AG04449 (cell line): ENCODE data around the gene CD6.

Source experiments
- CTCF ChIA-PET: fragments of 350-600 bp; formaldehyde crosslinking; extraction: SDS; loops from one replicate; lab custom pipeline; 2021; ENCODE audit warnings: antibody characterized with exemption; lab: Yijun Ruan, JAX
- POLR2A ChIA-PET: fragments of 400-600, 350-600 bp; formaldehyde crosslinking; extraction: SDS; loops from one replicate; lab custom pipeline; 2020; ENCODE audit warnings: antibody characterized with exemption, inconsistent platforms; lab: Yijun Ruan, JAX
- DNase-seq: peaks from one replicate; pipeline ENCODE4 v3.0.0-alpha.2; 2010; ENCODE audit warnings: low read depth, low spot score
- H3K4me3 ChIP-seq: 2 replicates; pipeline ENCODE4 v1.5.1; 2011; ENCODE audit warnings: low read depth, mild to moderate bottlenecking, control low read depth, low read length
- TF ChIP-seq, protein P1 (sequence below): IDR thresholded peaks from one replicate; pipeline ENCODE4 v1.5.1; 2011; ENCODE audit warnings: mild to moderate bottlenecking, moderate library complexity, low read length, control low read depth, inconsistent platforms; ENCODE audit not compliant: insufficient read depth; ENCODE audit errors: missing control alignments

Gene CD6

GRCh38 chr11:60933416-60934123, 37.9 kb upstream of the CD6 start:
- ChIA-PET CTCF (no interaction called here), POLR2A (no interaction called here)
- H3K4me3 ChIP-seq: no peak overlapping the region
- TF ChIP-seq, protein P1, sequence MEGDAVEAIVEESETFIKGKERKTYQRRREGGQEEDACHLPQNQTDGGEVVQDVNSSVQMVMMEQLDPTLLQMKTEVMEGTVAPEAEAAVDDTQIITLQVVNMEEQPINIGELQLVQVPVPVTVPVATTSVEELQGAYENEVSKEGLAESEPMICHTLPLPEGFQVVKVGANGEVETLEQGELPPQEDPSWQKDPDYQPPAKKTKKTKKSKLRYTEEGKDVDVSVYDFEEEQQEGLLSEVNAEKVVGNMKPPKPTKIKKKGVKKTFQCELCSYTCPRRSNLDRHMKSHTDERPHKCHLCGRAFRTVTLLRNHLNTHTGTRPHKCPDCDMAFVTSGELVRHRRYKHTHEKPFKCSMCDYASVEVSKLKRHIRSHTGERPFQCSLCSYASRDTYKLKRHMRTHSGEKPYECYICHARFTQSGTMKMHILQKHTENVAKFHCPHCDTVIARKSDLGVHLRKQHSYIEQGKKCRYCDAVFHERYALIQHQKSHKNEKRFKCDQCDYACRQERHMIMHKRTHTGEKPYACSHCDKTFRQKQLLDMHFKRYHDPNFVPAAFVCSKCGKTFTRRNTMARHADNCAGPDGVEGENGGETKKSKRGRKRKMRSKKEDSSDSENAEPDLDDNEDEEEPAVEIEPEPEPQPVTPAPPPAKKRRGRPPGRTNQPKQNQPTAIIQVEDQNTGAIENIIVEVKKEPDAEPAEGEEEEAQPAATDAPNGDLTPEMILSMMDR: no peak
- no peak for DNase-seq

GRCh38 chr11:60934124-60934789, 37.2 kb upstream of the CD6 start:
- ChIA-PET POLR2A (no interaction called here), CTCF (no interaction called here)
- H3K4me3 ChIP-seq: no peak overlapping the region
- TF ChIP-seq, protein P1: no peak
- DNase-seq: no peak

DNA sequence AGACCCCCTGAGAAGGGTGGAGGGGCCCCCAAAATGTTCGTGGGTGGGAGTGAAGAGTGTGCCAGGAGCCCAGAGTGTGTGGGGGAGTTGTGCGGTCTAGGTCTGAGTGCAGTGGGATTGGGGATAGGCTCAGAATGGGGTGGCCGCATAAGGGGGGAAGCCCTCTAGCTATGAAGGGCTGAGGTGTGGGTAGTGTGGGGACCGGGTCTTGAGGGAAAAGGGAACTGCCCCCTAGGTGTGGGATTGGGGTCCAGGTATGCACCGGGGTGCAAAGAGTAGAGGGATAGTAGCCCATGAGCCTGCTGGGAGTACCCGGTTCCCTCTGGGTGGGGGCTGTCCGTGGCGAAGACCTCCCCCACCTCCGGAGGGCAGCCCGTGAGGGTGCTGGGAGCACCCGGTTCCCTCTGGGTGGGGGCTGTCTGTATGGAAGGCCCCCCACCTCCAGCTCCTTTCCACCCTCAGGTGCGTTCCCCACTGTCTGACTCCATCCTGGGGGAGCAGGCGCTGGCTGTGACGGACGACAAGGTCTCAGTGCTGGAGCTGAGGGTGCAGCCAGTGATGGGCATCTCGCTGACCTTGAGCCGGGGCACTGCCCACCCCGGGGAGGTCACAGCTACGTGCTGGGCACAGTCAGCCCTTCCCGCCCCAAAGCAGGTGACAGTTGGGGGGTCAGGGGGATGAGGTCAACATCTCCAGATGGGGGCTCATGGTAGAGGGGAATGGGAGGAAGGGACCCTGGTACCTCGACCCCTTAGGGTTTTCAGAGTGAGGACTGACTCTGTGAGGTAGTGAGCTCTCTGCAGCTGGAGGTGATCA, 36.5 kb upstream of the CD6 start:
- DNase-seq: no peak
- CTCF ChIA-PET: no interaction called here
- POLR2A ChIA-PET: no interaction called here
- TF ChIP-seq, protein P1: no peak
- H3K4me3 ChIP-seq: no peak overlapping the region

DNA sequence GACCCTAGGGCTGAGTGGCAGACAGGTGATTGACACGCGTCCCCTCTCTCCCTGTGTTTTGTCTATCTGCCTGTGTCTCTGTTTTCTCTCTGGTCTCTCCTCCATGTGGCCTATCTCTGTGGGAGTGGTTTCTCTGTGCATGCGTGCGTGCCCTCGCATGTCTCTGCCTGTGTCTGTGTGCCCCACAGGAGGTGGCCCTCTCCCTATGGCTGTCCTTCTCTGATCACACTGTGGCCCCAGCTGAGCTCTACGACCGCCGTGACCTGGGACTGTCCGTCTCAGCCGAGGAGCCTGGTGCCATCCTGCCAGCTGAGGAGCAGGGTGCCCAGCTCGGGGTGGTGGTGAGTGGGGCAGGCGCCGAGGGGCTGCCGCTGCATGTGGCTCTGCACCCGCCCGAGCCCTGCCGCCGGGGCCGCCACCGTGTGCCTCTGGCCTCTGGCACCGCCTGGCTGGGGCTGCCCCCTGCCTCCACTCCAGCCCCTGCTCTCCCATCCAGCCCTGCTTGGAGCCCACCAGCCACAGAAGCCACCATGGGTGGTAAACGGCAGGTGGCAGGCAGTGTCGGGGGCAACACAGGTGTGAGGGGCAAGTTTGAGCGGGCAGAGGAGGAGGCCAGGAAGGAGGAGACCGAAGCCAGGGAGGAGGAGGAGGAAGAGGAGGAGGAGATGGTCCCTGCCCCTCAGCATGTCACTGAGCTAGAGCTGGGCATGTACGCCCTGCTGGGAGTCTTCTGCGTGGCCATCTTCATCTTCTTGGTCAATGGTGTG, 35.6 kb upstream of the CD6 start:
- ChIA-PET CTCF (no interaction called here), POLR2A (no interaction called here)

GRCh38 chr11:60936467-60937143, 34.9 kb upstream of the CD6 start:
- H3K4me3 ChIP-seq: no peak overlapping the region
- no peak for DNase-seq
- POLR2A ChIA-PET: no interaction called here
- CTCF ChIA-PET: no interaction called here
- TF ChIP-seq, protein P1: no peak

More for the DNA sequence above, 35.6 kb upstream of the CD6 start:
- DNase-seq: no peak
- H3K4me3 ChIP-seq: no peak overlapping the region
- TF ChIP-seq, protein P1: no peak
